HL-60/S4 (cell line): ENCODE measurements around the gene NIPAL1.
"Not testable (repeated sequence)": the region's sequence is repeated elsewhere in the genome, so short reads cannot be mapped to it uniquely, and the experiment has no call there.

ENCODE experiments used
- in situ Hi-C: fragments of 300-500 bp; cut with MboI; formaldehyde crosslinking; loops from 2 replicates; pipeline ENCODE4 v1.14.3; 2022; ENCODE audit warnings: low sequenced_read_pairs

Gene NIPAL1

DNA sequence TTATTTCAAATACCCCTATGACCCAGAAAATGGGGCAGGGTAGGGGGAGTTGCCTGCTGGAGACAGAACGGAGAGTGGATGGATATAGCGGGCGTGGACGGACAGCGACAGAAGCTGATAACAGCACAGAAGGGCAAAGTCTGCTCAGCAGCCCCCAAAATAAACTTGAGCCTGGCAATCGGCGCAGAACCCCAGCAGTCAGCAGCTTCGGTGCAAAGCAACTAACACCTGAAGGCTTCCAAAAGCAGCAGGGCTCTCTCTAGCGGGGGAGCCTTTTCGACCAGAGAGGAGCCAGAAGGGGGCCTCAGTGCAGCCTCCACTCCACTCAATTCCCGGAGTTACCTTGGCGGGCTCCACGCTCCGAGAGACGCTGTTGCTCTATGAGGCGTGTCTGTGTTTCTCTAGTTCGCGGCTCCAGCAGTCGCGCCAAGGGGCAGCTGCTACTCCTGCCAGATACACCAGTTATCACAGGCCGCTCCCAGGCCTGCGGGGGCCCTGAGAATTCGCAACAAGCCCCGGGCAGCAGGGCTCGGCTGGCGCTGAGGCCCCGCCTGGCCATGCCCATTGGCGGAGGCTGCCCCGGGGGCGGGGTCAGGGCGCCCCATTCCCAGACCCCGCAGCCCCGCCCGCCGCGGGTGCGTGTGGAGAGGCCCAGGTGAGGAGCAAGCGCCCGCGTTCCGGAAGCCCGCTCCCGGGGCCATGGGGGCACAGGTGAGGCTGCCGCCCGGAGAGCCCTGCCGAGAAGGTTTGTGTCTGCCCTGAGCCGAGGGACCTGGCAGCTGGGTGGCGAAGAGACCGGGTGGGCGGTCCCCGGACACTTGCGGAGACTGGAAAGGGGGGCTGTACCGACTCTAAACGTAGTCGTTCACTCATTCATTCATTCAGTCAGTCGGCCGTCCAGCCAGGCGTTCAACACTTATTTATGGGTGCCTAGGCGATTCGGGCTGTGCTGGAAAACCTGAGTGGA, at the start of gene NIPAL1, which contains the start of gene CNGA1:
Gene NIPAL1 (plus strand): TSS at position 632 of the 967 bp plus-strand sequence. CDS start 68 bp downstream, at position 700.
Gene CNGA1 (minus strand): TSS at position 541 of the 967 bp plus-strand sequence. CDS start 63,992 bp downstream, outside the sequence.
- in situ Hi-C loops = no loop called here

GRCh38 chr4:47968847-47969246, 47.7 kb upstream of the NIPAL1 start:
- in situ Hi-C loops = no loop called here

GRCh38 chr4:47972181-47972580, 44.4 kb upstream of the NIPAL1 start:
- in situ Hi-C loops = no loop called here

DNA sequence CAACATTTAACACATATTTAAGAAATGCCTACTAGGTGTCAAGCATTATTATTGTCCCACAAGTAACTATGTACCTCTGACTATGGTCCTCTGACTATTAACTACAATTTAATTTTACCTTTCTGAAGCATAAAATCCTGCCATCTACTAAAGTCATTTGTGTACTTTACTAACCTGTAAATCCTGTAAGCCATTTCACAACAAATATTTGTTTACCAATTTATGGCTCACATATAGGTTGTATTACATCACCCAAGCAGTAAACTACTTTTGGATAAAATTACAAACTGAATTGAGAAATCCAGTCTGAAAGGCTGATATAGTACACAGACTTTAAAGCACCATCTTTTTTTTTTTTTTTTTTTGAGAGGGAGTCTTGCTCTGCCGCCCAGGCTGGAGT, 43.9 kb upstream of the NIPAL1 start:
- in situ Hi-C loops = no loop called here

- in situ Hi-C loops = no loop called here
These were observed 42.0 kb upstream of the NIPAL1 start for GRCh38 chr4:47974566-47974965.

DNA sequence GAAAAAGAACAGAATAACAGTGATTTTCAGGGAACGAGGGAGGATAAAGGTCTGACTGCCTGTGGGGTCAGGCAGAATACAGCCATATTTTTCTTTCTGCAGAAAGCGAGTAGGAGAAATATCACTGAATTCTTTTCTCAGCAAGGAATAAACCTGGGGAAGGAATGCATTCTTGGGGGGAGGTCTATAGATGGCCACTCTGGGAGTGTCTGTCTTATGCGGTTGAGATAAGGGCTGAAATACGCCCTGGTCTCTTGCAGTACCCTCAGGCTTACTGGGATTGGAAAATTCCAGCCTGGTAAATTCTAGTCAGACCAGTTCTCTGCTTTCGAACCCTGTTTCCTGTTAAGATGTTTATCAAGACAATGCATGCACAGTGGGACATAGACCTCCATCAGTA, 26.4 kb upstream of the NIPAL1 start:
- in situ Hi-C loops = no loop called here

GRCh38 chr4:47992475-47992874, 24.1 kb upstream of the NIPAL1 start:
- in situ Hi-C loops = not testable (repeated sequence)

- in situ Hi-C loops = no loop called here
These were observed 20.6 kb upstream of the NIPAL1 start for GRCh38 chr4:47996021-47996420.

DNA sequence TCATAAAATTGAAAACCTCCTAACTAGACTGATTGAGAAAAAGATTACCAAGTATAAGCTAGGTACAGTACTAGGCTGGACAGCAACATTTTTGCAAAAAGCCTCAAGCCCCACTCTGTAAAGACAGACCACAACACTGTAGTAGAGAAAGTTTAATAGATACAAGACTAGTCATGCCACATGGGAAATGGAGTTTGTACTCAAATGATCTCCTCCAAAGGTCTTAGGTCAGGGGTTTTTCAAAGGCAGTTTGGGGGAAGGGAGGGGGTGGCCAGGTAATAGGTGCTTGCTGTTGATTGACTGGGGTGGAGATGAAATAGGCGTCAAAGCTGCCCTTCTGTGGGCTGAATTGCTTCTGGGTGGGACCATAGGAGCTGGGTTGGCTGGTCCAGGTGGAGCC, 14.3 kb upstream of the NIPAL1 start:
- in situ Hi-C loops = no loop called here

GRCh38 chr4:48003568-48003967, 13.0 kb upstream of the NIPAL1 start:
- in situ Hi-C loops = not testable (repeated sequence)

GRCh38 chr4:48005781-48006180, 10.8 kb upstream of the NIPAL1 start:
- in situ Hi-C loops = no loop called here

- in situ Hi-C loops = no loop called here
These were observed 8.5 kb upstream of the NIPAL1 start for GRCh38 chr4:48008021-48008596.

DNA sequence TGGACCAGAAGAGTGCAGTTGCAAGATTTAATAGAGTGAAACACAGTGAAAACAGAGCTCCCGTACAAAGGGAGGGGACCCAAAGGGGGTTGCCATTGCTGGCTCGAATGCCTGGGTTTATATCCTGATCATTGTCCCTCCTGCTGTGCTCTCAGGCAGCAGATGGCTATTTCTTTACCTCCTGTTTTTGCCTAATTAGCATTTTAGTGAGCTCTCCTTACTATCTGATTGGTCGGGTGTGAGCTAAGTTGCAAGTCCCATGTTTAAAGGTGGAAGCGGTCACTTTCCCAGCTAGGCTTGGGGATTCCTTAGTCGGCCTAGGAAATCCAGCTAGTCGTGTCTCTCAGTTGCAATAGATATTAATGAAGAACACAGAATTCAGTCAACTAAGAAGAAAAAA, 5.7 kb upstream of the NIPAL1 start:
- in situ Hi-C loops = not testable (repeated sequence)

- in situ Hi-C loops = no loop called here
These were observed 4.8 kb upstream of the NIPAL1 start for GRCh38 chr4:48011722-48012121.

GRCh38 chr4:48012824-48013223, 3.7 kb upstream of the NIPAL1 start:
- in situ Hi-C loops = no loop called here

DNA sequence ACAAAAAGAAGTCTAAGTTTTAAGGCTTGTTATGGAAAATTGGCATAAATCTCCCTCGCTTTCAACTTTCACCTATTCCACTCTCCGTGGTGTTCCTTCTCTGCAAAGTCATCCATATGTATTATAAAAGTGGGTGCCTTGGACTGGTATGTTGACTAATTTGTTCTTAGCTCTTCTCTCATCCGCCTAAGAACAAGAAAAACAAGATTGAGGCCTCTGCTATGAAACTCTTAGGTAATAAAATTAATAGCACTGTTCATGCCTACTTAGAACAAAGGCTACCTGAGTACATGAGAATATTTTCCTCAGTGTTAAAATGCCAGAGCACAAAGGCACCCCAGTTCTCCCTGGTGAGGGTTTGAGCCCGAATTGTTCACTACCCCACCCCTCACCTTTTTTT, 1.4 kb upstream of the NIPAL1 start:
- in situ Hi-C loops = no loop called here

DNA sequence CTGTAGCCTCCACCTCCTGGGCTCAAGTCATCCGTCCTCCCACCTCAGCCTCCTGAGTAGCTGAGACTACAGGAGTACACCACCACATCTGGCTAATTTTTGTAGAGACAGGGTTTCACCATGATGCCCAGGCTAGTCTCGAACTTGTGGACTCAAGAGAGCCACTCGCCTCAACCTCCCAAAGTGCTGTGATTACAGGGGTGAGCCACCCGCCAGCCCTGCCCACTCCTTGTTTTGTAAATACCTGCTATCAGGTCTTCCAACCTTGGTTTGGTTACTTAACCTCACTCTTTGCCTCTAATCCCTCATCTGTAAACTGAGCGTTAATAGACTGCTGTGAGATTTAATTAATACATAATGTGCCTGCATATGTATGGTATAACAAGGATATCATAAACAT, 894 bp upstream of the NIPAL1 start:
- in situ Hi-C loops = no loop called here

- in situ Hi-C loops = no loop called here
These were observed 568 bp downstream of the NIPAL1 start for GRCh38 chr4:48017108-48017571.

GRCh38 chr4:48018112-48018511, 1.5 kb downstream of the NIPAL1 start:
- in situ Hi-C loops = no loop called here

GRCh38 chr4:48021100-48021499, 4.5 kb downstream of the NIPAL1 start:
- in situ Hi-C loops = no loop called here

GRCh38 chr4:48022192-48022799, 5.7 kb downstream of the NIPAL1 start:
- in situ Hi-C loops = no loop called here

GRCh38 chr4:48024522-48024921, 8.0 kb downstream of the NIPAL1 start:
- in situ Hi-C loops = no loop called here
